A673 (cell line): ENCODE data around the gene ARMCX6.

Experiments
- EZH2 ChIP-seq: fragments of 200-600 bp; sonication (generic); IDR thresholded peaks from 2 replicates; pipeline ENCODE4 v1.6.1; 2017; ENCODE audit warnings: borderline replicate concordance, low read depth, mild to moderate bottlenecking, mixed read lengths, antibody characterized with exemption, low read length; ENCODE audit not compliant: poor library complexity, severe bottlenecking
- TF ChIP-seq, protein P1 (sequence below): fragments of 300-800, 200-600 bp; sonication (generic); conservative IDR thresholded peaks from 2 replicates; pipeline ENCODE4 v1.5.1; 2017; ENCODE audit warnings: low read depth, mild to moderate bottlenecking, antibody characterized with exemption, low read length, moderate library complexity, mixed read lengths

GRCh38 chrX:101657495-101657894 lies 39.7 kb upstream of the ARMCX6 start:
- TF ChIP-seq, protein P1, sequence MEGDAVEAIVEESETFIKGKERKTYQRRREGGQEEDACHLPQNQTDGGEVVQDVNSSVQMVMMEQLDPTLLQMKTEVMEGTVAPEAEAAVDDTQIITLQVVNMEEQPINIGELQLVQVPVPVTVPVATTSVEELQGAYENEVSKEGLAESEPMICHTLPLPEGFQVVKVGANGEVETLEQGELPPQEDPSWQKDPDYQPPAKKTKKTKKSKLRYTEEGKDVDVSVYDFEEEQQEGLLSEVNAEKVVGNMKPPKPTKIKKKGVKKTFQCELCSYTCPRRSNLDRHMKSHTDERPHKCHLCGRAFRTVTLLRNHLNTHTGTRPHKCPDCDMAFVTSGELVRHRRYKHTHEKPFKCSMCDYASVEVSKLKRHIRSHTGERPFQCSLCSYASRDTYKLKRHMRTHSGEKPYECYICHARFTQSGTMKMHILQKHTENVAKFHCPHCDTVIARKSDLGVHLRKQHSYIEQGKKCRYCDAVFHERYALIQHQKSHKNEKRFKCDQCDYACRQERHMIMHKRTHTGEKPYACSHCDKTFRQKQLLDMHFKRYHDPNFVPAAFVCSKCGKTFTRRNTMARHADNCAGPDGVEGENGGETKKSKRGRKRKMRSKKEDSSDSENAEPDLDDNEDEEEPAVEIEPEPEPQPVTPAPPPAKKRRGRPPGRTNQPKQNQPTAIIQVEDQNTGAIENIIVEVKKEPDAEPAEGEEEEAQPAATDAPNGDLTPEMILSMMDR = no peak
- no peak for TF ChIP-seq EZH2
